Endothelial cell of umbilical vein (primary cell): ENCODE measurements around the gene EPS8L2. TPM values are rescaled to one million over a fixed set of nuclear protein-coding genes. Genes with fewer than 3 reads are reported as not detected.

Source experiments
- BruUV-seq: library from RNA; stranded (reverse); fragments of 400-500 nt; replicated peaks from 2 replicates; lab custom pipeline; 2021; lab: Mats Ljungman, UMichigan
- CTCF ChIA-PET: fragments of 300-600, 350-600 bp; sonication (Branson Sonifier 250); formaldehyde crosslinking; loops from one replicate; lab custom pipeline; 2021; ENCODE audit warnings: antibody characterized with exemption, inconsistent platforms; lab: Charles Lee
- POLR2A ChIA-PET: fragments of 300-600, 350-600 bp; sonication (Branson Sonifier 250); formaldehyde crosslinking; loops from one replicate; lab custom pipeline; 2021; ENCODE audit warnings: antibody characterized with exemption, inconsistent platforms; lab: Charles Lee
- DNase-seq: peaks from one replicate; pipeline ENCODE4 v3.0.0-alpha.2; 2011; ENCODE audit warnings: low read depth, low spot score
- FAIRE-seq: peaks from 2 replicates; lab custom pipeline; 2011; peaks lifted over from hg19 to GRCh38; lab: Jason Lieb, UNC
- H2AFZ ChIP-seq: 2 replicates; pipeline ENCODE4 v1.6.0; 2012; ENCODE audit warnings: low read depth, low read length, control low read depth, inconsistent platforms
- H3K27ac ChIP-seq: 2 replicates; pipeline ENCODE4 v1.5.1; 2011; ENCODE audit warnings: low read depth, mild to moderate bottlenecking, control low read depth, low read length, moderate library complexity; ENCODE audit not compliant: insufficient read depth
- H3K27me3 ChIP-seq, 2 experiments: 2 replicates each; pipeline versions ENCODE4 v1.6.0 to v1.6.1; 2011; ENCODE audit warnings: low read length in 2 of 2, mixed read lengths in 1 of 2; ENCODE audit not compliant: control insufficient read depth in 2 of 2, insufficient read depth in 2 of 2
- H3K36me3 ChIP-seq, 2 experiments: 2 replicates in 1 of 2; 3 replicates in 1 of 2; pipeline ENCODE4 v1.5.1; 2011; ENCODE audit warnings: low read length in 2 of 2, mild to moderate bottlenecking in 1 of 2, moderate library complexity in 1 of 2; ENCODE audit not compliant: control insufficient read depth in 2 of 2, insufficient read depth in 2 of 2; ENCODE audit errors: extremely low read depth in 1 of 2
- H3K4me1 ChIP-seq: 3 replicates; pipeline ENCODE4 v1.5.1; 2011; ENCODE audit warnings: mild to moderate bottlenecking, low read length; ENCODE audit not compliant: control insufficient read depth, insufficient read depth; ENCODE audit errors: extremely low read depth
- H3K4me2 ChIP-seq: 2 replicates; pipeline ENCODE4 v1.6.1; 2011; ENCODE audit warnings: low read length, control low read depth, mixed read lengths; ENCODE audit not compliant: insufficient read depth
- H3K4me3 ChIP-seq, 3 experiments: fragments of 200-600 bp in 1 of 3; sonication (generic), shearing (Covaris generic) in 1 of 3; replicated peaks in 1 of 3; 2 replicates each; pipeline ENCODE4 v1.5.1; 2011 to 2016; ENCODE audit warnings: control low read depth in 3 of 3, low read length in 3 of 3, mild to moderate bottlenecking in 2 of 3, inconsistent platforms in 1 of 3, low read depth in 1 of 3, moderate library complexity in 1 of 3; ENCODE audit not compliant: insufficient read depth in 1 of 3
- H3K79me2 ChIP-seq: 2 replicates; pipeline ENCODE4 v1.6.0; 2012; ENCODE audit warnings: low read length, inconsistent platforms; ENCODE audit not compliant: control insufficient read depth, insufficient read depth
- H3K9ac ChIP-seq: replicated peaks from 2 replicates; pipeline ENCODE3; 2011; ENCODE audit warnings: low read length, control low read depth; ENCODE audit not compliant: insufficient read depth; ENCODE audit errors: extremely low read depth
- H3K9me1 ChIP-seq: replicated peaks from 3 replicates; pipeline ENCODE4 v1.6.0; 2011; ENCODE audit warnings: mild to moderate bottlenecking, low read length; ENCODE audit not compliant: control insufficient read depth, insufficient read depth; ENCODE audit errors: extremely low read depth
- H3K9me3 ChIP-seq: replicated peaks from 2 replicates; pipeline ENCODE4 v1.5.1; 2012; ENCODE audit warnings: low read length, inconsistent platforms; ENCODE audit not compliant: control insufficient read depth, insufficient read depth
- H4K20me1 ChIP-seq: replicated peaks from 2 replicates; pipeline ENCODE3; 2011; ENCODE audit warnings: mild to moderate bottlenecking, low read length; ENCODE audit not compliant: control insufficient read depth, insufficient read depth; ENCODE audit errors: extremely low read depth
- CTCF ChIP-seq, 2 donors: IDR thresholded peaks; 1 replicate in 1 of 2; 2 replicates in 1 of 2; pipeline ENCODE4 v1.5.1; 2011; ENCODE audit warnings: low read length in 2 of 2, mild to moderate bottlenecking in 2 of 2, moderate library complexity in 2 of 2, control low read depth in 1 of 2, inconsistent platforms in 1 of 2, low read depth in 1 of 2; ENCODE audit not compliant: insufficient read depth in 1 of 2; ENCODE audit errors: extremely low read depth in 1 of 2
- EZH2 ChIP-seq: IDR thresholded peaks from 2 replicates; pipeline ENCODE4 v1.6.1; 2012; ENCODE audit warnings: borderline replicate concordance, low read depth, mild to moderate bottlenecking, moderate library complexity, low read length, inconsistent platforms; ENCODE audit not compliant: severe bottlenecking
- FOS ChIP-seq: IDR thresholded peaks from 2 replicates; pipeline ENCODE4 v1.6.1; 2011; ENCODE audit warnings: mild to moderate bottlenecking, low read length, moderate library complexity, borderline replicate concordance; ENCODE audit not compliant: insufficient read depth
- GATA2 ChIP-seq: IDR thresholded peaks from 2 replicates; pipeline ENCODE4 v1.7.0; 2011; ENCODE audit warnings: low read depth, mild to moderate bottlenecking, moderate library complexity, mixed read lengths, low read length; ENCODE audit not compliant: insufficient read length, insufficient read depth
- JUN ChIP-seq: IDR thresholded peaks from 2 replicates; pipeline ENCODE4 v1.6.1; 2011; ENCODE audit warnings: borderline replicate concordance, low read depth; ENCODE audit not compliant: insufficient read length, insufficient read depth
- MAX ChIP-seq: IDR thresholded peaks from 2 replicates; pipeline ENCODE4 v1.6.1; 2011; ENCODE audit not compliant: insufficient read depth, insufficient read length
- MYC ChIP-seq: IDR thresholded peaks from one replicate; pipeline ENCODE4 v1.6.1; 2011; ENCODE audit warnings: mild to moderate bottlenecking, low read depth, low read length
- POLR2A ChIP-seq: IDR thresholded peaks from 2 replicates; pipeline ENCODE4 v1.6.1; 2012; ENCODE audit warnings: low read depth, mild to moderate bottlenecking, control low read depth, low read length
- POLR2AphosphoS5 ChIP-seq: IDR thresholded peaks from 2 replicates; pipeline ENCODE4 v1.6.1; 2012; ENCODE audit warnings: low read depth, mild to moderate bottlenecking, control low read depth, low read length, moderate library complexity; ENCODE audit not compliant: insufficient read depth
- dilution Hi-C: fragments of 300-500 bp; cut with MboI; formaldehyde crosslinking; loops from one replicate; pipeline ENCODE4 v1.15.0; 2019; ENCODE audit warnings: low sequenced_read_pairs; ENCODE audit not compliant: extremely low pct_ligation_motif_present
- intact Hi-C: fragments of 100-400 bp; cut with micrococcal nuclease; formaldehyde crosslinking; loops from one replicate; pipeline ENCODE4 v1.10.0; 2022
- polyA plus RNA-seq, 4 experiments: library from polyadenylated mRNA; depleted of rRNA in 3 of 4; stranded (reverse) in 3 of 4; unstranded in 1 of 4; fragments of >200 nt; gene quantifications; 2 replicates each; pipeline versions ENCODE4 v1.2.1 to v1.2.3, GENCODE V29; 2011 to 2012; ENCODE audit warnings: missing spikeins in 1 of 4
- total RNA-seq: library from RNA; stranded (reverse); gene quantifications from 2 replicates; pipeline ENCODE4 v1.2.3, GENCODE V29; 2021

EPS8L2 gene
- total and polyA plus RNA-seq, 2 donors (not counting 3 experiments of a cell fraction or from before 2014, with no cell fraction given), result 5.2 to 12.5 TPM

- Histone ChIP-seq H2AFZ (no peak overlapping the region), H3K9ac (no peak overlapping the region), H3K9me3 (no peaks in the 10 kb centered on the region), H3K27ac (no peak overlapping the region), H3K79me2 (no peaks in the 10 kb centered on the region), H3K27me3 (no peaks in the 10 kb centered on the region), H3K36me3 (no peaks in the 10 kb centered on the region), H3K9me1 (no peaks in the 10 kb centered on the region), H3K4me2 (no peak overlapping the region), H3K4me3 (no peak overlapping the region), H4K20me1 (no peaks in the 10 kb centered on the region), H3K4me1 (peaks cover 5% of the 10 kb centered on the region)
- dilution Hi-C loops (no loop called here), intact Hi-C loops (no loop called here)
- FAIRE-seq (no peak), DNase-seq (no peak)
- BruUV-seq, result no TSS peak
- POLR2A ChIA-PET, result no interaction called here
- TF ChIP-seq MAX (no peak), CTCF (IDR thresholded peaks at IDR 0.05; ENCODE audit: extremely low read depth in 1 of 2, insufficient read depth in 1 of 2, low read depth in 1 of 2, low read length in 2 of 2) (no peak), POLR2AphosphoS5 (no peak), JUN (no peak), POLR2A (no peak), FOS (no peak), GATA2 (no peak), MYC (no peak), EZH2 (no peak)
- CTCF ChIA-PET, result interaction anchor here (1.5 to 1.8 kb wide), 3 partner anchors 8 to 23 kb away, joined by 4 to 10 read pairs (median 7); partner anchors contain the start of genes DEAF1 and TMEM80
These were observed 2.5 kb upstream of the EPS8L2 start for GRCh38 chr11:703506-703905.
